HG03571 (cell line): Measurements from ENCODE around the gene AVPR2.

Experiments
- ATAC-seq: cut with Tn5 transposase; IDR thresholded peaks from one replicate; pipeline ENCODE4 v1.9.1; 2021; ENCODE audit not compliant: unreplicated experiment

Gene AVPR2

GRCh38 chrX:153910446-153910845 is 6.0 kb downstream of the AVPR2 start:
- no peak for ATAC-seq

DNA sequence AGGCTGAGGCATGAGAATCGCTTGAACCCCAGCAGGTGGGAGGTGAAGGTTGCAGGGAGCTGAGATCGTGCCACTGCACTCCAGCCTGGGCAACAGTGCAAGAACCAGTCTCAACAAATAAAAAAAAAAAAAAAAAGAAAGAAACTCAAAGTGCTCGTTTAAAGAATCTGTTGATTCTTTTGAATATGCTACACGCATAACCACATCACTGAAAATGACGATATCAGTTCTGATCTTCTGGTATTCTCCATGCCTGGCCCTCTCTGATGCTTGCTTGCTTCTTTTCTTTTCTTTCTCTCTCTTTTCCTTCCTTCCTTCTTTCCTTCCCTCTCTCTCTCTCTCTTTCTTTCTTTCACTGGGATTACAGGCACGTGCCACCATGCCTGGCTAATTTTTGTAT is 7.3 kb downstream of the AVPR2 start:
- no peak for ATAC-seq

DNA sequence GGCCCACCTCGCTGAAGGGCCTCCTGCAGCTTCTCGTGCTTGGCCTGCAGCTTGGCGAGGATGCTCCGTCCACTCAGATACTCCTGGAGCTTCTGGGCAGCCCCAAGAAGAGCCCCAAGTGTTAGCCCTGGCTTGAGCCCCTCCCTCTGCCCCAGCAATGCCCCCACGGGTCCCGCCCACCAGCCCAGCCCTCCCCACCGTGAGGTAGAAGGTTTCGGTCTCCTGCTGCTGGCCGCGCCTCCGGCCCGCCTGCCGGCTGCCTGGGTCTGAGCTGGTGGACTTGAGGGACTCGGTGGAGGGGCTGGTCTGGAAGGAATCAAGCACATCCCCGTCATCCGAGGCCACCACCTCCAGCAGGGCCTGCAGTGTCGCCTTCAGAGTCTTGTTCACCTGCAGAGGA is 8.7 kb downstream of the AVPR2 start:
- ATAC-seq = no peak

DNA sequence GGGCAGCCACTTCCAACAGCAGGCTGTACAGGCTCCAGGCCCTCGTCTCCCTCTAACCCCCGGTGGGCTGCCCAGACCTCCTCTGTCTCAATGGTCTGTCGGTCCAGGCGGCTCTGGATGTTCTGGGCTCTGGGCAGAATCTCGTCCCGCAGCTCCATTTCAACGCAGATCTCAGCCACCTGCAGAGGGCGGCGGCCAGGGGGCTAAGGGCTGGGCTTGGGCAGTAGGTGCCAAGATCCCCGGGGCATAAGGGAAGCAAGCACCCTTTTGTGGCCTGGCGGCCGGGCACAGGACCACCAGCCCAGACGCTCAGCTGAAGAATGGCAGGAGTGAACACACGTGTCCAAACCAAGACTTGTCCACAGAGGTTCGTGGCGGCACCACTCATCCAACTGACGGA is 9.2 kb downstream of the AVPR2 start:
- no peak for ATAC-seq

DNA sequence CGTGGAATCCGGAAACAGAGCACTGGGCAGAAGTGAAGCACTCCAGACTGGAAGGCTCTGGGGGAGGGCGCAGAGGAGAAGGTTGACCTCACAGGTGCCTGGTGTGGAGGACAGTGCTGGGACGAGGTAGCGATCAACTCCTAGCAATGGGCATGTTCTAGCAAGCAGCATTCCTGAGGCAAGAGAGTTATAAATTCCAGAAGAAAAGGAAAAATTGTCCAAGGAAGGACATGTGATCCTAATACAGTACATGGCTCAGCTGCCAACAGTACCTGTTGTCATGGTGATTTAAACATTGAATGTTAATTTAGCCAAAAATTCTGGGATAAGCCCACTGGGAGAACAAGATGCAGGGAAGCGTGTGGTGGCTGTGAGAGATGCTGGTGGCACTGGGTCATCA is 13.4 kb downstream of the AVPR2 start:
- ATAC-seq = no peak

GRCh38 chrX:153919281-153919680 is 14.8 kb downstream of the AVPR2 start:
- ATAC-seq = no peak

- ATAC-seq = no peak
Measured at GRCh38 chrX:153920546-153920945, 16.1 kb downstream of the AVPR2 start.

DNA sequence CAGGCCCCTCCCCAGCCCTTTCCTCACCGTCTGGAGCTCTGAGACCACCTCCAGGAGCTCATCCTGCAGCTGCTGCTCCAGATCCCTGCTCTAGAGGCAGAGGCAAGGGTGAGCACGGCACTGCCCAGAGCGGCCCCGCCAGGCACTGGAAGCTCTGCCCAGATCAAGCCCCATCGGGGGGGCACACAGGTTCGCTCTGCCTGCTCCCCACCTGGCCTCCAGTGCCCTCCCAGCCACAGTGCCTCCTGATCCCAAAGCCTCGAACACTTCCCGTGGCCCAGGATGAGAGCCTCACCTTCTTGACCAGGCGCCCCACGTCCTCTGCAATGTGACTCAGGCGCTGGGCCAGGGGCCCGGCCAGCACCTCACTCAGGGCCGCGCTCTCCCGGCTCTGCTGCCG is 16.6 kb downstream of the AVPR2 start:
- ATAC-seq = no peak

- ATAC-seq = no peak
Measured at GRCh38 chrX:153921511-153922446, 17.3 kb downstream of the AVPR2 start.

DNA sequence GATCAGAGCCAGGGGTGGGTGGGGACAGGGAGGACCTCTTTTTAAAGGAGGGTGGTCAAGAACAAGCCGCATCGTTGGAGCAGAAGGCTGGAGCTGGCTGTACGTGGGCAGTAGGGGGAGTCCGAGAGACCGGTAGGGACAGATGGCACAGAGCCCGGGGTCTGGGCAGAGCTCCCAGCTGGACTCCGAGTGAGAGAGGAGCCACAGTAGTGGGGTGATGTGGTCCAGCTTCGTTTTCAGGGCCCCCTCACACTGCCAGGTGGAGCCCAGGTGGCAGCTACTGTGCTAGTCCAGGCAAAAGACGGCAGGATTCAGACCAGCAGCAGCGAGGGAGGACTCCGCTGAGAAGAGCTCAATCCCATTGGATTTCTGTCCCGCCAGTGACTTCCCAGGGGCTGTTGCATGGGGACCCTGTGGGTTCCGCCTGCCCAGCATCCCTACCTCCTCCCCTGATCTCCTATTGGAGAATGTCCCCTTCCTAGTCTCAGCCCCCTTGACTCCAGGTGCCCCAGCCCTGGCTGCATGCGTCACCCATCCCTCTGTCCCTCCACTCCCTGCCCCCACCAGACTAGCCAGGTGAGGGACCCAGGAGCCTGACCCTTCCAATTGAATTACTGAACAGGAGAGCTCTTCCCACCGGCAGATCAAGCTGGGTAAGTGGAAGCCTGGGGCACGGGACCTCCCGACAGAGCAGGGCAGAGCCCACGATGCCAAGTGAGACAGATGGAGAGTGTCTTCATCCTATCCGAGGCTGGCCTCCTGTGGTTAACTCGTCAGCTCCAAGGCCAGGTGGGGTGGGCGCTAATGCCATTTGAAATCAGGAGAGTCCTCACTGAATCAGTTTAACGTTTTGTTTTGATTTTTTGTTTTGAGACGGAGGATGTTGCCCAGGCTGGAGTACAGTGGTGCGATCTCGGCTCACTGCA is 18.7 kb downstream of the AVPR2 start:
- ATAC-seq = no peak

DNA sequence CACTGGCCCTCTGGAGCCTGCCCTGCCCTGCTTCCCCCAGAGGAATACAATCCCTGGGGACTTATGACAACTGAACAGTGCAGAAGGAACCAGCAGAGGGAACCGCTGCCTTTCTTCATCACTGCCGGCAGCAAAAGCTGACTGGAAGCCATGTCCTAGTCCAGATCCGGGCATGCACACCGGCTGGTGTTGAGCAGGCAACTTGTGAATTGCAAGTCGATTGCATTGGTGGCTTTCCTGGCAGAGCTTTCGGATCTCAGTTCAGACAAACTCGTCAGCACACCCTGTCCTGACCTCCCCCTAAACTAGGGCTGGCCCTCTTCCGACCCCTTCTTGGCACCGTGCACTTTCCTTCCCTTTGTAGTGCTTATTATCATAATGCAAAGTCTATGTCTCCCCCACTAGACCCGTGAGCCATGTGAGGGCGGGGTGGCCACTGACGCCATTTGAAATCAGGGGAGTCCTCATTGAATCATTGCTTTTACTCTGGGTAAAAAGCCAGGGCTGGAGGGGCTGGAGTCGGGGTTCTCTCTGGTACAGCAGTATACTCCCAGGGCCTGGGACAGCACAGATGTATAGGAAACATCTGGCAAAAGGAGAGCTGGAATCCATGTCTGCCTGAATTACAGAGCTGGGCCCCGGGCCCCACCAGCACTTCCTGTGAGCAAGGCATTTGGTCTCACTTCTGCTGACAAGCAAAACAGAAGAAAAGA is 19.8 kb downstream of the AVPR2 start:
- no peak for ATAC-seq

GRCh38 chrX:153925387-153925738 is 20.9 kb downstream of the AVPR2 start:
- ATAC-seq = no peak

DNA sequence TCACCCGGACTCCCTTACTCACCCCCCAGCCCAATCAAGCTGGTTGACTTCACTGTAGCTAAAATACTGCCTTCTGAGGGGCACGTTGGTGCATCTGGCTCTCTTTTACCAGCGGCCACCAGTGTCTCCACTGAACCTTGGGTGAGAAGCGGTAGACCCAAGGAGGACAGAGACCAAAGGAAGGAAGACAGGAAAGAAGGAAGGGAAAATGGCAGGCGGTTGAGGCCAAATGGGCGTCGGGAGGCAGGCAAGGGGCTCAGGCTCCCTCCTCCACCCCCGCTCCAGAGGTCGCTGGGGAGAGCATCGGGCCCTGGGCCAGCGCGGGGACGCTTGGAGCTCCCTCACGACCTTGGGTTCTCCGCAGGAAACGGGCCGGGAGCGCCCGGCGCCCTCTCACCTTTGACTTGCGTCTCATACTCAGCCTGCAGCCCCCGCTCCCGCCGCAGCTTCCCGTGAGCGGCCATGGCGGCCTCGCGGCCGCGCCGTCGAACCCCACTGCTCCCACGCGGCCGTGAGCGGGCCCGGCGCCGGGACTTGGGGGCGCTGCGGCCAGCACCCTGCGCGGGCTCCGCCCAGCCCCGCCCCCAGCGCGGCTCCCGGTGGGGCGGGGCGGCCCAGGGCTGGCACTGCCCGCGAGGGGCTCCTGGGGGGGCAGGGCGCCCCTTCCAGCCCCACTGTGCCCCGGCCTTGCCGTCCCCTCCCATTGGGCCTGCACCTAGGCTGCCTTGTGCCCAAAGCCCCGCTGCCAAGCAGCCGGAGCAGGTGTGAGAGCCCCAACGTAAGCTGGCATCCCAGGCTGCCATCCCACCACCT is 21.5 kb downstream of the AVPR2 start, which contains the start of gene ARHGAP4:
TSS of gene ARHGAP4 (minus strand) at position 526 of the 813 bp plus-strand sequence. CDS start at position 464, 62 bp downstream.
- ATAC-seq = no peak

- peak; percentile 4 for ATAC-seq
Measured at GRCh38 chrX:153926552-153926857, 22.0 kb downstream of the AVPR2 start.

GRCh38 chrX:153926858-153927671 is 22.6 kb downstream of the AVPR2 start:
- ATAC-seq = peak; percentile 36

DNA sequence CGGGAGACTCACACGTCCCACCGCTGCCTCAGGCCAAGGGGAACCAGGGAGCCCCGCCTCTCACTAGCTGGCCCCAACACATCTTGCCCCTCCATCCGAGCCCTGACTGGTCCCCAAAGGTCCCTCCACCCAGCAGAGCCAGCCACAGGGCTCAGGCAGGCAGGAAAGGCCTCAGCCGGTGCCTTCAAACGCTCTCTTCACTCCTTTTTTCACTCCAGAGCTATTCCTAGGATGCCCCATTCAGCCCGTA is 23.1 kb downstream of the AVPR2 start:
- no peak for ATAC-seq

GRCh38 chrX:153927922-153928760 is 23.7 kb downstream of the AVPR2 start:
- ATAC-seq = peak; percentile 59

DNA sequence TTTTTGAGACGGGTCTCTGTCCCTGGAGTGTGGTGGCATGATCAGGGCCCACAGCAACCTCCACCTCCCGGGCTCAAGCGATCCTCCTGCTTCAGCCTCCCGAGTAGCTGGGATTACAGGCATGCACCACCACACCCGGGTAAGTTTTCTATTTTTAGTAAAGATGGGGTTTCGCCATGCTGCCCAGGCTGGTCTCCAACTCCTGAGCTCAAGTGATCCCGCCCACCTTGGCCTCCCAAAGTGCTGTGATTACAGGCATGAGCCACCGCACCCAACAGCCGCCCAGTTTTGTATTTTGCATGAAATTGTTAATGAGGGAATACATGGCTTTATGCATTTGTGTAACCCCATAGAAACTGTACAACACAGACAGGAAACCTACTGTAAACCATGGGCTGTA is 24.4 kb downstream of the AVPR2 start:
- no peak for ATAC-seq

DNA sequence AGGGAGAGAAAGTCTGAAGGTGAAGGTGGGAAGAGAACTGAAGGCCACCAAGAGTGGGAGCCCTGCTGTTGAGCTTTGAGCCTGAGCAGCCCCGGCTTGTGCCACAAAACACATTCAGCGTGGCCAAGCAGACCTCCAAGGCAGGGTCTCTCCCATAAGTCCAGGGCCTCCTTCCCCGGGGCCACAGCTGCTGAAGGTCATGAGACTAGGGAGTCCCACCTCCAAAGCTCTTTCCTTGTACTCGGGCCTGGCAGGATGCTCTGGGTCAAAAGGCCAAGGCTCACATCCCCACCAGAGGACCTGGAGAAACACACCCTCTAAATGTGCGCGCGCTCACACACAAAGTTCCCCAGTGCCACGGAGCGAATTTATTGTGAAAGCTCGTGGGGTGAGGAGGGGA is 25.1 kb downstream of the AVPR2 start:
- no peak for ATAC-seq
